ENCODE measurements around the gene PLA2G1B. TPM values are rescaled to one million over a fixed set of nuclear protein-coding genes. Genes with fewer than 3 reads are reported as not detected.
A peak's percentile ranks its signal among the peaks of the same experiment; 100 is the strongest.

Gene PLA2G1B
- total RNA-seq, 3 donors from 2014 or later, result not detected

- intact Hi-C loops (cut with DNase I; ENCODE audit: low total_unique reads), result no loop called here
- Histone ChIP-seq H3K36me3 (no peaks in the 10 kb centered on the region), H3K27ac (no peak overlapping the region), H3K4me3 (peak overlapping the region in 1 of 3 donors; percentile 88), H3K9me3 (no peaks in the 10 kb centered on the region), H3K27me3 (peaks cover 0 to 10% of the 10 kb centered on the region in 2 donors), H3K4me1 (no peaks in the 10 kb centered on the region)
- no peak for DNase-seq (ENCODE audit: low spot score in 2 of 2)
- TF ChIP-seq POLR2A (IDR thresholded peaks at IDR 0.05) (no peak), CTCF (IDR thresholded peaks at IDR 0.05) (no peak), POLR2AphosphoS5 (IDR thresholded peaks at IDR 0.05) (no peak)
These were observed 43.0 kb upstream of the PLA2G1B start for GRCh38 chr12:120370343-120371243.

GRCh38 chr12:120369603-120370342 is 42.2 kb upstream of the PLA2G1B start:
- Histone ChIP-seq H3K4me1 (no peaks in the 10 kb centered on the region), H3K9me3 (no peaks in the 10 kb centered on the region), H3K27ac (no peak overlapping the region), H3K27me3 (peaks cover 0 to 10% of the 10 kb centered on the region in 2 donors), H3K4me3 (peak overlapping the region; percentile 31 to 88 (median 71)), H3K36me3 (no peaks in the 10 kb centered on the region)
- TF ChIP-seq CTCF (IDR thresholded peaks at IDR 0.05) (no peak), POLR2A (IDR thresholded peaks at IDR 0.05) (no peak), POLR2AphosphoS5 (IDR thresholded peaks at IDR 0.05) (no peak)
- intact Hi-C loops (cut with DNase I; ENCODE audit: low total_unique reads), result no loop called here
- DNase-seq (ENCODE audit: low spot score in 2 of 2), result no peak

GRCh38 chr12:120368789-120369602 is 41.4 kb upstream of the PLA2G1B start, which contains the start of gene MSI1:
Gene MSI1 (minus strand): TSS chr12:120369164. CDS start chr12:120369091, 73 bp downstream.
- H3K27ac ChIP-seq, result peak within 1 kb of the TSS in 1 of 2 donors; percentile 21
- intact Hi-C loops (cut with DNase I; ENCODE audit: low total_unique reads), result no loop called here
- TF ChIP-seq CTCF (IDR thresholded peaks at IDR 0.05) (no peak), POLR2AphosphoS5 (IDR thresholded peaks at IDR 0.05) (no peak), POLR2A (IDR thresholded peaks at IDR 0.05) (no peak)

GRCh38 chr12:120367924-120368788 is 40.6 kb upstream of the PLA2G1B start:
- Histone ChIP-seq H3K27me3 (peaks cover 0 to 10% of the 10 kb centered on the region in 2 donors), H3K4me1 (no peaks in the 10 kb centered on the region), H3K4me3 (peak overlapping the region; percentile 31 to 88 (median 71)), H3K27ac (peak overlapping the region; percentile 1 to 21), H3K9me3 (no peaks in the 10 kb centered on the region), H3K36me3 (no peaks in the 10 kb centered on the region)
- intact Hi-C loops (cut with DNase I; ENCODE audit: low total_unique reads), result no loop called here
- DNase-seq (ENCODE audit: low spot score in 2 of 2), result no peak
- no peak for TF ChIP-seq POLR2AphosphoS5 (IDR thresholded peaks at IDR 0.05)
- no peak for TF ChIP-seq CTCF (IDR thresholded peaks at IDR 0.05)
- no peak for TF ChIP-seq POLR2A (IDR thresholded peaks at IDR 0.05)

More at GRCh38 chr12:120368789-120369602, 41.4 kb upstream of the PLA2G1B start, which contains the start of gene MSI1:
- Histone ChIP-seq H3K27me3 (peaks cover 0 to 10% of the 10 kb centered on the region in 2 donors), H3K9me3 (no peaks in the 10 kb centered on the region), H3K36me3 (no peaks in the 10 kb centered on the region), H3K4me1 (no peaks in the 10 kb centered on the region), H3K4me3 (peak within 1 kb of the TSS; percentile 31 to 88 (median 71))
- no peak for DNase-seq (ENCODE audit: low spot score in 2 of 2)
